HL-60 (cell line): ENCODE measurements around the gene SRPX2.

Experiments used
- DNase-seq, 2 experiments: peaks; one replicate each; pipeline ENCODE4 v3.0.0-alpha.2; 2010 to 2020; ENCODE audit warnings: low read depth in 1 of 2, low spot score in 1 of 2
- H3K27ac ChIP-seq: fragments of 250-450 bp; sonication (Bioruptor Pico); replicated peaks from 2 replicates; pipeline ENCODE4 v1.5.1; 2020; ENCODE audit warnings: mild to moderate bottlenecking, moderate library complexity
- H3K27me3 ChIP-seq: fragments of 250-450 bp; sonication (Bioruptor Pico); 2 replicates; pipeline ENCODE4 v1.5.1; 2021; ENCODE audit warnings: mild to moderate bottlenecking, moderate library complexity; ENCODE audit not compliant: insufficient read depth, poor library complexity, severe bottlenecking
- H3K4me3 ChIP-seq: replicated peaks from 2 replicates; pipeline ENCODE4 v1.5.1; 2011; ENCODE audit warnings: mild to moderate bottlenecking, control low read depth, low read length; ENCODE audit not compliant: insufficient read depth
- GABPA ChIP-seq: IDR thresholded peaks from 2 replicates; pipeline ENCODE4 v1.6.1; 2012; ENCODE audit warnings: low read depth
- POLR2AphosphoS5 ChIP-seq: IDR thresholded peaks from 2 replicates; pipeline ENCODE4 v1.6.1; 2012; ENCODE audit warnings: low read depth
- SPI1 ChIP-seq: IDR thresholded peaks from 2 replicates; pipeline ENCODE4 v1.6.1; 2012; ENCODE audit warnings: low read depth, mild to moderate bottlenecking, borderline replicate concordance
- TF ChIP-seq, protein P1 (sequence below): IDR thresholded peaks from 2 replicates; pipeline ENCODE4 v1.6.1; 2012; ENCODE audit warnings: low read depth; ENCODE audit not compliant: insufficient replicate concordance
- TF ChIP-seq, protein P2 (sequence below): IDR thresholded peaks from one replicate; pipeline ENCODE4 v1.5.1; 2011; ENCODE audit warnings: low read length, control low read depth, inconsistent platforms; ENCODE audit not compliant: insufficient read depth

The SRPX2 gene

DNA sequence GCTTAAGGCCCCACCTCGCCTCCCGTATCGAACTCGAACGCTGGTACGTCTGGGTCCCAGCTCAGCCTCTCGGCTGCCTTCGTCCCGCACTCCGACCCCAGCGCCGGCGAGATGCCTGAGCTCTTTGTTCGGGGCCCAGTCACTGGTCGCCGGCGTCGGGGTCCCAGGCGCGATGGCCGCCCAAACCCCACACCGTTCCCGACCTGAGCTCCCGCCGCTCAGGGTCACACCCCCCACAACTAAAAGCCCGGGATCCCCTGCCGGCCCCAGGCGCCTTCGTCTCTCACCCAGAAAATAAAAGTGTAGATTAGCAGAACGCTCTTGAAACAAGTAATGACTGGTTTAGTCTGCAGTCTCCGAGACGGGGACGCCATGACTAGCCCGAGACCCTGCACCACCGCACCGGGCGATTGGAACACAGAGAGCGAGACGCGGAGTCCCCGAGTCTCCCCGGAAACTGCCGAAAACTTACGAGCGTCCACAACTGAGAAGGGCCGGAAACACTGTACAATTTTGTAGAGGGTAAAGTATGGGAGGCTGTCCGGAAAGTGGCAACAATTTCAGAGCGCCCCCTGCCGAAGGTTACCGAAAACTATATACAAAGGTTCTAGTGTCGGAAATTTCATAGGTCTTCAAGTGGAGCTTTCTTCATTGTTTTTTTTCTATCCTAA lies 7.5 kb upstream of the SRPX2 start, which contains the start of gene TSPAN6:
TSPAN6 (minus strand) TSS at position 486 of the 671 bp plus-strand sequence; CDS start at position 374, 112 bp downstream.
- no peak for TF ChIP-seq SPI1
- TF ChIP-seq, protein P1, sequence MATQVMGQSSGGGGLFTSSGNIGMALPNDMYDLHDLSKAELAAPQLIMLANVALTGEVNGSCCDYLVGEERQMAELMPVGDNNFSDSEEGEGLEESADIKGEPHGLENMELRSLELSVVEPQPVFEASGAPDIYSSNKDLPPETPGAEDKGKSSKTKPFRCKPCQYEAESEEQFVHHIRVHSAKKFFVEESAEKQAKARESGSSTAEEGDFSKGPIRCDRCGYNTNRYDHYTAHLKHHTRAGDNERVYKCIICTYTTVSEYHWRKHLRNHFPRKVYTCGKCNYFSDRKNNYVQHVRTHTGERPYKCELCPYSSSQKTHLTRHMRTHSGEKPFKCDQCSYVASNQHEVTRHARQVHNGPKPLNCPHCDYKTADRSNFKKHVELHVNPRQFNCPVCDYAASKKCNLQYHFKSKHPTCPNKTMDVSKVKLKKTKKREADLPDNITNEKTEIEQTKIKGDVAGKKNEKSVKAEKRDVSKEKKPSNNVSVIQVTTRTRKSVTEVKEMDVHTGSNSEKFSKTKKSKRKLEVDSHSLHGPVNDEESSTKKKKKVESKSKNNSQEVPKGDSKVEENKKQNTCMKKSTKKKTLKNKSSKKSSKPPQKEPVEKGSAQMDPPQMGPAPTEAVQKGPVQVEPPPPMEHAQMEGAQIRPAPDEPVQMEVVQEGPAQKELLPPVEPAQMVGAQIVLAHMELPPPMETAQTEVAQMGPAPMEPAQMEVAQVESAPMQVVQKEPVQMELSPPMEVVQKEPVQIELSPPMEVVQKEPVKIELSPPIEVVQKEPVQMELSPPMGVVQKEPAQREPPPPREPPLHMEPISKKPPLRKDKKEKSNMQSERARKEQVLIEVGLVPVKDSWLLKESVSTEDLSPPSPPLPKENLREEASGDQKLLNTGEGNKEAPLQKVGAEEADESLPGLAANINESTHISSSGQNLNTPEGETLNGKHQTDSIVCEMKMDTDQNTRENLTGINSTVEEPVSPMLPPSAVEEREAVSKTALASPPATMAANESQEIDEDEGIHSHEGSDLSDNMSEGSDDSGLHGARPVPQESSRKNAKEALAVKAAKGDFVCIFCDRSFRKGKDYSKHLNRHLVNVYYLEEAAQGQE = no peak
- TF ChIP-seq GABPA = no peak
- TF ChIP-seq, protein P2, sequence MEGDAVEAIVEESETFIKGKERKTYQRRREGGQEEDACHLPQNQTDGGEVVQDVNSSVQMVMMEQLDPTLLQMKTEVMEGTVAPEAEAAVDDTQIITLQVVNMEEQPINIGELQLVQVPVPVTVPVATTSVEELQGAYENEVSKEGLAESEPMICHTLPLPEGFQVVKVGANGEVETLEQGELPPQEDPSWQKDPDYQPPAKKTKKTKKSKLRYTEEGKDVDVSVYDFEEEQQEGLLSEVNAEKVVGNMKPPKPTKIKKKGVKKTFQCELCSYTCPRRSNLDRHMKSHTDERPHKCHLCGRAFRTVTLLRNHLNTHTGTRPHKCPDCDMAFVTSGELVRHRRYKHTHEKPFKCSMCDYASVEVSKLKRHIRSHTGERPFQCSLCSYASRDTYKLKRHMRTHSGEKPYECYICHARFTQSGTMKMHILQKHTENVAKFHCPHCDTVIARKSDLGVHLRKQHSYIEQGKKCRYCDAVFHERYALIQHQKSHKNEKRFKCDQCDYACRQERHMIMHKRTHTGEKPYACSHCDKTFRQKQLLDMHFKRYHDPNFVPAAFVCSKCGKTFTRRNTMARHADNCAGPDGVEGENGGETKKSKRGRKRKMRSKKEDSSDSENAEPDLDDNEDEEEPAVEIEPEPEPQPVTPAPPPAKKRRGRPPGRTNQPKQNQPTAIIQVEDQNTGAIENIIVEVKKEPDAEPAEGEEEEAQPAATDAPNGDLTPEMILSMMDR = no peak
- no peak within 1 kb of the TSS for H3K27ac ChIP-seq
- no peak for DNase-seq
- H3K4me3 ChIP-seq = no peak within 1 kb of the TSS
- H3K27me3 ChIP-seq = no peaks in the 10 kb centered on the region

DNA sequence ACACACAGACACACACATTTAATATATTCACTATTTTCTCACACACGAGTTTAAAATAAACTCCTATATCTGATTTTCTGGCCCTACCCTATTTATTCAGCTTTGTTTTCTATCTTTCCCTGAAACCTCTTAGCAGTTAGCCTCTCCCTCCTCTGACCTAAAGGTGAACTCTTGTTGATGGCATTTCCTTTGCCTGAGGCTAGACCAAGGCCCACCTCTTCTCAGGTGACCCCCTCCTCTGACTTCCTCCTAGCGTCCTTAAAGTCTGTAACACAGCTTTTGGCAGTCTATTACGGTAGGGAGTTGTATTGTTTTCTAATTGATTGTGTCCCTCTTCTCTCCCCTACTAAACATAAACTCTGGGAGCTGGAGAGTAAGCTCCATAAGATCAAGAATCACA lies 1.7 kb upstream of the SRPX2 start:
- H3K27ac ChIP-seq = no peak overlapping the region
- no peak for DNase-seq
- H3K27me3 ChIP-seq = no peaks in the 10 kb centered on the region
- H3K4me3 ChIP-seq = no peak overlapping the region
- TF ChIP-seq, protein P2 = no peak

DNA sequence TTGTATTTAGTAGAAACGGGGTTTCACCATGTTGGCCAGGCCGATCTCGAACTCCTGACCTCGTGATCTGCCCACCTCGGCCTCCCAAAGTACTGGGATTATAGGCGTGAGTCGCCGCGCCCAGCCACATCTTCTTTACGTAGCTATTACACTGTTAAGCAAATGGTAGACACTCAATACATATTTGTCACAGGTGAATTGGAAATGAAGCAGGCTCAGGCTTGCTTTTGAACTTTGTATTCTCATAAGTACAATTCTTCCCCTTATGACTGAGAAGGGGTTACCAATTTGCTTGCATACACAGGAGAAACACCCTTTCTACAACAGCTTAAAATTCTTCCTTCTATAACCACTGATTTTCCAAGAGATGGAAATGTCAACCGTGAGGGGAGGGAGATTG lies 787 bp upstream of the SRPX2 start:
- Histone ChIP-seq H3K27me3 (no peaks in the 10 kb centered on the region), H3K27ac (no peak overlapping the region), H3K4me3 (no peak overlapping the region)
- no peak for TF ChIP-seq GABPA
- TF ChIP-seq POLR2AphosphoS5 = no peak
- TF ChIP-seq, protein P2 = no peak
- no peak for DNase-seq

DNA sequence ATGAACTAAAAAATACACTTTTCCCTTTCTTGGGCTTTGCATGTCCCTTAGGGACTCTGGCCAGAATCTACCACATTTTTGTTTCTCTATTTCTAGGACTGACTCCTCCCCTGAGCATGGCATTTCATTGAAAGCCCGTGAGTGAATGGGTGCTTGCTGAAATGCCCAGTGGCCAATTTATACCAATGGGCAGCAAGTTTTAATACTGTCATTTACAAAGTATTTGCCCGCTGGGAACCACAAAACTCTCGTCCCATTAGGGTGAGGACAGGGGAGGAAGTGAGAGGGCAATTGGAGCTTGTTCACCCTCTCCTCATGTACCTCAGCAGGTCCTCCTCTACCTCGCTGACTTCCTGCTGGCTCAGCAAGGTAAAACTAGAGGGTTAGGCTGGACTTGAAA lies 1.1 kb downstream of the SRPX2 start:
- no peaks in the 10 kb centered on the region for H3K27me3 ChIP-seq
- no peak for DNase-seq
- TF ChIP-seq POLR2AphosphoS5 = no peak
- TF ChIP-seq, protein P1 = no peak
- H3K27ac ChIP-seq = no peak overlapping the region
- no peak overlapping the region for H3K4me3 ChIP-seq
